ENCODE results near the gene CASD1.

CASD1 gene

GRCh38 chr7:94588075-94588474 lies 78.5 kb downstream of the CASD1 start:
- DNase-seq (ENCODE audit: low spot score) = no peak

- no peak for DNase-seq (ENCODE audit: low spot score)
Observed at GRCh38 chr7:94590526-94591162, 81.0 kb downstream of the CASD1 start.

- no peak for DNase-seq (ENCODE audit: low spot score)
Observed at GRCh38 chr7:94591176-94591575, 81.6 kb downstream of the CASD1 start.

- no peak for DNase-seq (ENCODE audit: low spot score)
Observed at GRCh38 chr7:94594882-94595281, 85.3 kb downstream of the CASD1 start.

GRCh38 chr7:94595717-94596116 lies 86.1 kb downstream of the CASD1 start:
- no peak for DNase-seq (ENCODE audit: low spot score)

DNA sequence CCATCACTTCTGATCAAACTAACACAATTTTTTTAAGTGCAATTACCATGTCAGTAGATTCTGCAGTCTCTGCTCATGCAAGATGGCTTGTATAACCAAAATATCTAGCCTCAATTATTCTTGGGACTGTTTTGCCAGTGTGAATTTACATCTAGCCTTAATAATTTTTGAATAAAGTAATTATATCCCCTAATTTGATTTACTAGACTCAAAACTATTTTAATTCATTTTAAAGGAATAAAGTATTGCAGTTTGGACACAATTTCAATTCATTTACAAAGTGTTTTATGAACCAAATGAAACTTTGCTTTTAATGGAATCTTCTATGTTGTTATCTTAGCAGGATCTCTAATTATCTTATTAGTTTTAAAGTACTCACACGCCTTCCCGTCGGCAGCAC lies 90.7 kb downstream of the CASD1 start:
- DNase-seq (ENCODE audit: low spot score) = no peak

DNA sequence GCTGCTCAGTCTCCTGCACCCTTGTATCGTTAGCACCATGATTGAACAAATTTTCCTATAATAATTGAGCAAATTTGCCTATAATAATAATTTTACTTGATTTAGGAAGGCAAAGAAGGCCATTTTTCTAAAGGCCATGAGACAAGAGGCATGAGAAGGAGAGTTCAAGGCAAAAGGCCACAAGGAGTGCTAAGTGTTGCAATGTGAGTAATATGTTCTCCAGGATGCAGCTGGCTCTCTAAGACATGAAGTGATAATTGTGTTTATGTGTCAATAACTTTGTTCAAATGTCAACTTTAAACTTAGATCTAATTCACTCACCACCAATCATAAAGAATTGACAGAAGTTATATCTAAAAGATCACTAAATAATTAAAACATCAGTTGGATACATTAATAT lies 92.6 kb downstream of the CASD1 start:
- no peak for DNase-seq (ENCODE audit: low spot score)

- DNase-seq (ENCODE audit: low spot score) = no peak
Observed at GRCh38 chr7:94605031-94605430, 95.4 kb downstream of the CASD1 start.

Measured in CD4-positive, alpha-beta T cell treated with Interleukin-15 for 4 hours (primary cell).